Retina (tissue), 1 donor: ENCODE data around the gene NAALAD2.
"Not testable (repeated sequence)": the region's sequence is repeated elsewhere in the genome, so short reads cannot be mapped to it uniquely, and the experiment has no call there.

Experiments used
- DNase-seq: peaks from one replicate; pipeline ENCODE4 v3.0.0-alpha.2; 2016

The NAALAD2 gene

GRCh38 chr11:90134478-90135003 lies at the start of gene NAALAD2:
Gene NAALAD2 (plus strand): TSS chr11:90134663. CDS start chr11:90134759, 96 bp downstream.
- DNase-seq: peak; percentile 93

- DNase-seq: not testable (repeated sequence)
These were observed 48.8 kb upstream of the NAALAD2 start, which contains the start of gene UBTFL1 for GRCh38 chr11:90085650-90086049. Gene UBTFL1 (plus strand): TSS chr11:90085950. CDS start chr11:90085950, 0 bp downstream.

- not testable (repeated sequence) for DNase-seq
These were observed 45.7 kb upstream of the NAALAD2 start for GRCh38 chr11:90088731-90089130.

- DNase-seq: not testable (repeated sequence)
These were observed 39.1 kb upstream of the NAALAD2 start for GRCh38 chr11:90095230-90095924.

- not testable (repeated sequence) for DNase-seq
These were observed 36.2 kb upstream of the NAALAD2 start for GRCh38 chr11:90098261-90098660.

- DNase-seq: no peak
These were observed 34.0 kb upstream of the NAALAD2 start for GRCh38 chr11:90100431-90100830.

- no peak for DNase-seq
These were observed 20.9 kb upstream of the NAALAD2 start for GRCh38 chr11:90113541-90113940.

- DNase-seq: no peak
These were observed 14.3 kb upstream of the NAALAD2 start for GRCh38 chr11:90120191-90120590.

GRCh38 chr11:90124371-90124770 lies 10.1 kb upstream of the NAALAD2 start:
- DNase-seq: no peak

- no peak for DNase-seq
These were observed 9.5 kb upstream of the NAALAD2 start for GRCh38 chr11:90124946-90125345.

GRCh38 chr11:90133560-90134477 lies 644 bp upstream of the NAALAD2 start:
- no peak for DNase-seq

GRCh38 chr11:90135016-90135415 lies 553 bp downstream of the NAALAD2 start:
- DNase-seq: no peak

- no peak for DNase-seq
These were observed 14.4 kb downstream of the NAALAD2 start for GRCh38 chr11:90148900-90149299.

- DNase-seq: not testable (repeated sequence)
These were observed 32.6 kb downstream of the NAALAD2 start for GRCh38 chr11:90166982-90167573.

GRCh38 chr11:90167704-90168103 lies 33.2 kb downstream of the NAALAD2 start:
- not testable (repeated sequence) for DNase-seq

GRCh38 chr11:90168571-90168970 lies 34.1 kb downstream of the NAALAD2 start:
- no peak for DNase-seq

GRCh38 chr11:90171359-90171758 lies 36.9 kb downstream of the NAALAD2 start:
- DNase-seq: no peak

- DNase-seq: no peak
These were observed 41.6 kb downstream of the NAALAD2 start for GRCh38 chr11:90176069-90176468.

- DNase-seq: no peak
These were observed 44.3 kb downstream of the NAALAD2 start for GRCh38 chr11:90178751-90179150.

GRCh38 chr11:90179923-90180322 lies 45.5 kb downstream of the NAALAD2 start:
- no peak for DNase-seq

GRCh38 chr11:90187839-90188238 lies 53.4 kb downstream of the NAALAD2 start:
- DNase-seq: no peak

GRCh38 chr11:90189011-90189410 lies 54.5 kb downstream of the NAALAD2 start:
- no peak for DNase-seq
